Ovary (tissue), 9 donors: ENCODE measurements around the gene ERC1. TPM values are rescaled to one million over a fixed set of nuclear protein-coding genes. Genes with fewer than 3 reads are reported as not detected.

ENCODE experiments used
- DNase-seq, 5 donors: peaks; one replicate each; pipeline ENCODE4 v3.0.0-alpha.2; 2019 to 2020
- H3K27ac ChIP-seq, 2 donors: fragments of 200-600 bp; one replicate each; pipeline versions ENCODE4 v1.5.1 to v1.8.0; 2019 to 2022
- H3K27me3 ChIP-seq: fragments of 200-600 bp; one replicate; pipeline ENCODE4 v1.8.0; 2022
- H3K36me3 ChIP-seq: fragments of 200-600 bp; sonication (generic); one replicate; pipeline ENCODE4 v1.5.1; 2019
- H3K4me1 ChIP-seq: one replicate; pipeline ENCODE4 v1.8.1; 2013; ENCODE audit warnings: mild to moderate bottlenecking, moderate library complexity; ENCODE audit not compliant: insufficient read depth
- H3K4me3 ChIP-seq: fragments of 200-600 bp; sonication (generic); one replicate; pipeline ENCODE4 v1.5.1; 2017
- H3K9me3 ChIP-seq, 2 donors: fragments of 200-600 bp in 1 of 2; sonication (generic) in 1 of 2; one replicate each; pipeline versions ENCODE4 v1.5.1 to v1.8.1; 2013 to 2019; ENCODE audit warnings: mild to moderate bottlenecking in 1 of 2, moderate library complexity in 1 of 2
- CTCF ChIP-seq, 3 donors: fragments of 450-650 bp in 2 of 3; fragments of 200-600 bp in 1 of 3; IDR thresholded peaks; one replicate each; pipeline versions ENCODE4 v1.5.1 to v1.8.0; 2016 to 2022; ENCODE audit warnings: antibody characterized with exemption in 3 of 3, mild to moderate bottlenecking in 1 of 3
- EP300 ChIP-seq: sonication (generic); formaldehyde crosslinking; IDR thresholded peaks from one replicate; pipeline ENCODE4 v1.6.1; 2017; ENCODE audit warnings: antibody characterized with exemption
- POLR2A ChIP-seq: fragments of 450-650 bp; IDR thresholded peaks from one replicate; pipeline ENCODE4 v1.6.1; 2017; ENCODE audit warnings: antibody characterized with exemption, mild to moderate bottlenecking, moderate library complexity
- WGBS, 3 donors: extraction: QIAGEN DNeasy Blood & Tissue Kit in 1 of 3; methylation state at CpG; one replicate each; pipeline versions ENCODE4 v1.1.5 to v1.1.7; 2013 to 2017; 5-methylcytosine and 5-hydroxymethylcytosine counted together
- intact Hi-C, 4 donors: fragments of 100-400 bp; cut with DNase I; formaldehyde crosslinking; loops; one replicate each; pipeline versions ENCODE4 v1.11.0 to v1.15.1; 2022 to 2023
- polyA plus RNA-seq, 2 donors: library from polyadenylated mRNA; stranded (reverse); fragments of 200-250 nt in 1 of 2; fragments of 350-450 nt in 1 of 2; fragmentation: Illumina TruSeq in 1 of 2; extraction: RNeasy Lipid Tissue Mini Kit (QIAGEN cat#74804) in 1 of 2; gene quantifications; one replicate each; pipeline ENCODE4 v1.2.3, GENCODE V29; 2013 to 2014
- total RNA-seq, 7 donors: library from RNA; depleted of rRNA in 2 of 7; stranded (reverse); fragments of >200 nt in 2 of 7; fragmentation: NEBNext Ultra II Directional in 3 of 7; extraction: Animal tissue kit (Norgen Biotek cat#: 25700) in 3 of 7; gene quantifications; one replicate each; pipeline versions ENCODE4 v1.1.0 to v1.2.4, GENCODE V29; 2016 to 2023
- donor health status: DM: no; HTN: no; CAD: no; lungs with moderate emphysema.
- donor health status: DM: no; HTN: no; CAD: no.
- donor health status: Bipolar disorder and iron deficiency.
- donor health status: DM: yes; HTN: yes; CAD: no.
- donor health status: DM: no; HTN: no; CAD: no.
- donor health status: DM: yes; HTN: yes; CAD: no.

The ERC1 gene
- total and polyA plus RNA-seq, 9 donors = 10.4 to 65.2 (median 51.6) TPM

GRCh38 chr12:1474041-1474573 lies 483.1 kb downstream of the ERC1 start:
- DNase-seq = no peak
- Histone ChIP-seq H3K4me1 (peaks cover 5% of the 10 kb centered on the region), H3K4me3 (no peak overlapping the region), H3K27me3 (no peaks in the 10 kb centered on the region), H3K27ac (no peak overlapping the region), H3K9me3 (no peaks in the 10 kb centered on the region), H3K36me3 (no peaks in the 10 kb centered on the region)
- intact Hi-C loops = no loop called here
- TF ChIP-seq CTCF (IDR thresholded peaks at IDR 0.05) = no peak
- TF ChIP-seq EP300 = no peak
- TF ChIP-seq POLR2A = no peak
- 14 to 19% (median 16%) methylated on average over 5 of the region's 5 CpGs for WGBS, 3 donors

GRCh38 chr12:1474574-1475153 lies 483.6 kb downstream of the ERC1 start:
- intact Hi-C loops = no loop called here
- Histone ChIP-seq H3K4me1 (peaks cover 5% of the 10 kb centered on the region), H3K27me3 (no peaks in the 10 kb centered on the region), H3K36me3 (no peaks in the 10 kb centered on the region), H3K27ac (no peak overlapping the region), H3K9me3 (no peaks in the 10 kb centered on the region), H3K4me3 (no peak overlapping the region)
- no peak for TF ChIP-seq POLR2A
- no peak for TF ChIP-seq EP300
- no peak for TF ChIP-seq CTCF (IDR thresholded peaks at IDR 0.05)
- 5 to 10% (median 9%) methylated on average over 10 of the region's 10 CpGs for WGBS, 3 donors
- no peak for DNase-seq

GRCh38 chr12:1479645-1480044 lies 488.6 kb downstream of the ERC1 start:
- H3K4me1 ChIP-seq = no peaks in the 10 kb centered on the region
- H3K9me3 ChIP-seq = no peaks in the 10 kb centered on the region
- no peak overlapping the region for H3K4me3 ChIP-seq
- TF ChIP-seq POLR2A (no peak), CTCF (IDR thresholded peaks at IDR 0.05) (no peak), EP300 (no peak)
- WGBS, 3 donors = 94 to 97% (median 97%) methylated on average over 11 of the region's 11 CpGs
- no peaks in the 10 kb centered on the region for H3K36me3 ChIP-seq
- H3K27me3 ChIP-seq = no peaks in the 10 kb centered on the region
- intact Hi-C loops = no loop called here
- H3K27ac ChIP-seq = no peak overlapping the region
- DNase-seq = no peak

GRCh38 chr12:1481326-1481725 lies 490.3 kb downstream of the ERC1 start:
- H3K27ac ChIP-seq = no peak overlapping the region
- no peak overlapping the region for H3K4me3 ChIP-seq
- no peaks in the 10 kb centered on the region for H3K27me3 ChIP-seq
- 62 to 78% (median 75%) methylated on average over 5 of the region's 5 CpGs for WGBS, 3 donors
- DNase-seq = no peak
- no peaks in the 10 kb centered on the region for H3K4me1 ChIP-seq
- TF ChIP-seq POLR2A (no peak), EP300 (no peak), CTCF (IDR thresholded peaks at IDR 0.05) (no peak)
- H3K9me3 ChIP-seq = no peaks in the 10 kb centered on the region
- intact Hi-C loops = no loop called here
- H3K36me3 ChIP-seq = no peaks in the 10 kb centered on the region
